Chondrocyte (in vitro differentiated cells): ENCODE measurements around the gene RUNX3. TPM values are rescaled to one million over a fixed set of nuclear protein-coding genes. Genes with fewer than 3 reads are reported as not detected.

Source experiments
- DNase-seq: peaks from one replicate; pipeline ENCODE4 v3.0.0; 2021; ENCODE audit warnings: mixed read lengths, low spot score
- H3K27ac Mint-ChIP-seq: one replicate; pipeline ENCODE4 v1.8.0; 2021; ENCODE audit warnings: mild to moderate bottlenecking, moderate library complexity, mixed read lengths; ENCODE audit not compliant: unreplicated experiment
- H3K27me3 Mint-ChIP-seq: 2 replicates; pipeline ENCODE4 v1.8.0; 2021; ENCODE audit warnings: low read depth, mixed read lengths
- H3K36me3 Mint-ChIP-seq: 2 replicates; pipeline ENCODE4 v1.8.0; 2021; ENCODE audit warnings: low read depth, mixed read lengths
- H3K4me1 Mint-ChIP-seq: 2 replicates; pipeline ENCODE4 v1.8.0; 2021; ENCODE audit warnings: low read depth, mild to moderate bottlenecking, mixed read lengths
- H3K4me3 Mint-ChIP-seq: one replicate; pipeline ENCODE4 v1.8.0; 2021; ENCODE audit warnings: mild to moderate bottlenecking, moderate library complexity, mixed read lengths; ENCODE audit not compliant: unreplicated experiment
- H3K9me3 Mint-ChIP-seq: 2 replicates; pipeline ENCODE4 v1.8.0; 2021; ENCODE audit warnings: low read depth, mixed read lengths
- total RNA-seq: library from RNA; stranded (reverse); gene quantifications from 3 replicates; pipeline ENCODE4 v1.2.1, GENCODE V29; 2021
- TF ChIP-seq, protein P1 (sequence below): fragments of 200-600 bp; sonication (generic); IDR thresholded peaks from 2 replicates; pipeline ENCODE4 v1.5.0; 2021; ENCODE audit warnings: antibody characterized with exemption, mild to moderate bottlenecking, moderate library complexity

RUNX3 gene
- total RNA-seq, 1 donor from 2014 or later, result 1.8 TPM

DNA sequence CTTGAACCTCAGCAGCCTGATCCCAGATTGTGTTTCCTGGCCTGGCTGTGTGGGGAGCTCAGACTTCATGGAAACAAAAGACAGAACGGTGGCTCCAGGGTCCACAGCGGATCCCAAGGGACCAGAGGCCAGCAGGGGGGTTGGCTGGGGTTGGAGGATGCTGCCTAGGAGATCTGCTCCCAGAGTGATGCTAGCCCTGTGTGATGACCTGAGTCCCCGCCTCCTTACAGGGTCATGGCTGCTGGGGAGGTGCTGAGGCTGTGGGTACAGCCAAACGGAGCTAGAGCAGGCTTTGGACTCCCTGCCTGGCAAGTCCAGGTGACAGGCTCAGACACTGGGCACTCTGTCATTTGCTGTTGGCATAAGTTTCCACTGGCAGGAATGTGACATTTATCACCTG lies 11.5 kb upstream of the RUNX3 start:
- TF ChIP-seq, protein P1, sequence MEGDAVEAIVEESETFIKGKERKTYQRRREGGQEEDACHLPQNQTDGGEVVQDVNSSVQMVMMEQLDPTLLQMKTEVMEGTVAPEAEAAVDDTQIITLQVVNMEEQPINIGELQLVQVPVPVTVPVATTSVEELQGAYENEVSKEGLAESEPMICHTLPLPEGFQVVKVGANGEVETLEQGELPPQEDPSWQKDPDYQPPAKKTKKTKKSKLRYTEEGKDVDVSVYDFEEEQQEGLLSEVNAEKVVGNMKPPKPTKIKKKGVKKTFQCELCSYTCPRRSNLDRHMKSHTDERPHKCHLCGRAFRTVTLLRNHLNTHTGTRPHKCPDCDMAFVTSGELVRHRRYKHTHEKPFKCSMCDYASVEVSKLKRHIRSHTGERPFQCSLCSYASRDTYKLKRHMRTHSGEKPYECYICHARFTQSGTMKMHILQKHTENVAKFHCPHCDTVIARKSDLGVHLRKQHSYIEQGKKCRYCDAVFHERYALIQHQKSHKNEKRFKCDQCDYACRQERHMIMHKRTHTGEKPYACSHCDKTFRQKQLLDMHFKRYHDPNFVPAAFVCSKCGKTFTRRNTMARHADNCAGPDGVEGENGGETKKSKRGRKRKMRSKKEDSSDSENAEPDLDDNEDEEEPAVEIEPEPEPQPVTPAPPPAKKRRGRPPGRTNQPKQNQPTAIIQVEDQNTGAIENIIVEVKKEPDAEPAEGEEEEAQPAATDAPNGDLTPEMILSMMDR, result no peak
- Mint-ChIP-seq H3K27ac (no peak overlapping the region), H3K4me1 (no peaks in the 10 kb centered on the region)

DNA sequence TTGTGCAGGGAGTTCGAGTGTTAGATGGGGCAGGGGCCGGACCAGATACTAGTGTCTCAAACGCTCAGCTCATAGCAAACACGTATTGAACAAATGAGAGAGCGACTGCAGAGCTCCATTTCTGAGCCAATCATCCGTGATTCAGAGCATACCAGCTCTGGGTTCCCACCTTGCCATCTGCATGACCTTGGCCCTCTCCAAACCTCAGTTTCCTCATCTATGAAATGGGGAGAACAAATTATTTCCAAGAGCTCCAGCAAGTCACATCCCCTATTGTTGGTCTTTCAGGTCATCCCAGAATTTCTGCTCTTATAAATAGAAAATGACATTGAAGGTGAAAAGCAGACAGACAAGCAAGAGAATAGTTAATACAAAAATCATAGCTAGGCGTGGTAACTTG lies 10.2 kb upstream of the RUNX3 start:
- DNase-seq, result no peak
- Mint-ChIP-seq H3K27ac (no peak overlapping the region), H3K9me3 (no peaks in the 10 kb centered on the region), H3K4me1 (no peaks in the 10 kb centered on the region), H3K27me3 (no peaks in the 10 kb centered on the region), H3K4me3 (no peak overlapping the region), H3K36me3 (no peaks in the 10 kb centered on the region)
- TF ChIP-seq, protein P1, result no peak

More for the DNA sequence above, 11.5 kb upstream of the RUNX3 start:
- no peak for DNase-seq
- Mint-ChIP-seq H3K36me3 (no peaks in the 10 kb centered on the region), H3K27me3 (no peaks in the 10 kb centered on the region), H3K9me3 (no peaks in the 10 kb centered on the region), H3K4me3 (no peak overlapping the region)

DNA sequence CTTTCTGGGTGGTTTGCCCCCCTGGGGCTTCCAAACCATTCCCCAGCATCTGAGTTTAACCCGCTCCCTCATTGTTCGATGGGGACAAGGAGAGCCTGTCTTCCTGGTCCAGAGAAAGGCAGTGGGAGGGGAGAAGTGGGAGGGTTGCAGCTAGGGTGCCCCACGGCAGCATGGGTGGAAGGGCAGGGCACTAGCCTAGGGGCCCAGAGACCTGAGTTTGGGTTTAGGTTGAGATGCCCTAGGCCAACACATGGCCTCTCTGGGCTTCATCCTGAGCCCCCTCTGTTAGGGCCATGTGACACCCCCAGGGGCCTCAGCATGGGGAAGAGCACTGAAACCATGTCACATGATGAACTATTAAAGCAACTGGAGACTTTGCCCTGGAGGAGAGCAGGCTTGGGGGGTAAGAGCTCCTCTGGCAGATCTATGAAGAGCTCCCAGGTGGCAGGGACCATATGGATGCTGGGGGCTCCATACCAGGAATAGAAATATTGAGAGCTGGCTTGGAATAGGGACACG lies 9.7 kb upstream of the RUNX3 start:
- TF ChIP-seq, protein P1, result no peak
- Mint-ChIP-seq H3K4me3 (no peak overlapping the region), H3K27me3 (peaks cover under 1% of the 10 kb centered on the region), H3K27ac (no peak overlapping the region), H3K36me3 (no peaks in the 10 kb centered on the region), H3K4me1 (no peaks in the 10 kb centered on the region), H3K9me3 (no peaks in the 10 kb centered on the region)
- no peak for DNase-seq

DNA sequence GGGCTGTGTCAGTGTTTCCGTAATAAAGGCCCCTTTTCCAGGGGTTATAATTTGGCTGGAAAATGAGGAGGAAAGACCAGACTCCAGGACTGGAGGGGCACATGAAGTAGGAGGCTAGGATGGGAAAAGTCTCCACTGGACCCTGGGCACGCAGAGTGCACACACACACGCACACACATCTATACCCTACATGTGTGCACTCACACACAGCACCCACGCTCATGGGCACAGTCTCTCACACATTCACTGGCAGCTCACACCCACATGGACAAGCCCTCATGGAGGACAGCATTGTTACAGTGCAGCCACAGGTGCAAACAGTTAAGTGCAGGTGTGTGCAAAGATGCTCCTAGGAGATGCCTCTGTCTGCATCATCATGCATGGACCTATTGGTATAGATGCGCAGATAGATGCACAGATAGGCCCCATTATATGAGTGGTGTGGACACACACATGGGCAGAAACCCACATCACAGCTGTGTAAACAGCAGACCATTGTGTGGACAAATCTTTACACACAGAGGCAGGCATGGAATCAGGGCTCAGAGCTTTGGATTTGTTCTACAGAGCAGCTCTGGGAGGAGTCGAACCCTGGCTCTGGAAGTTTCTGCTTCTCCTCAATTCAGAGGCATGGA lies 9.1 kb upstream of the RUNX3 start:
- Mint-ChIP-seq H3K9me3 (no peaks in the 10 kb centered on the region), H3K27ac (no peak overlapping the region), H3K27me3 (peaks cover 5% of the 10 kb centered on the region), H3K36me3 (no peaks in the 10 kb centered on the region), H3K4me1 (no peaks in the 10 kb centered on the region), H3K4me3 (no peak overlapping the region)
- TF ChIP-seq, protein P1, result no peak
- no peak for DNase-seq

DNA sequence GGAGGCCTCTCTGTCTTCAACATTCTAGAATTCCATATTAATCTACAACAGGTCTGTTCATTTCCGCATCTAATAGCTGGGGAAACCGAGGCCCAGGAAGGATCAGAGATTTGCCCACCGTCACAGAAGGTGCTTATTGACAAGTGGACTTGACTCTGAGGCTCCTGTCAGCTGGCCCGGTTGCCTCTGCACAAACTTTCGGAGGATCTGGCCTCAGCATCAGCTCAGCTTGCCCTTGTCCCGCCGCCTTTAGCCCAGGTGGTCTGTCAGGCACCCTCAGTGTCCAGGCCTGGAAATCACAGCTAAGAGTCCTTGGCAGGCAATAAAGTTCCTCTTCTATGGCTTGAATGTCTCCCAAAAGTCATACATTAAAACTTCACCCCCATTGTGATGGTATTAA lies 8.2 kb upstream of the RUNX3 start:
- Mint-ChIP-seq H3K36me3 (no peaks in the 10 kb centered on the region), H3K4me1 (no peaks in the 10 kb centered on the region), H3K27ac (no peak overlapping the region), H3K4me3 (no peak overlapping the region), H3K9me3 (no peaks in the 10 kb centered on the region), H3K27me3 (peaks cover 13% of the 10 kb centered on the region)
- DNase-seq, result no peak
- TF ChIP-seq, protein P1, result no peak
